ENCODE data around the gene AGBL4. TPM values are rescaled to one million over a fixed set of nuclear protein-coding genes. Genes with fewer than 3 reads are reported as not detected.
"Not testable (repeated sequence)": the region's sequence is repeated elsewhere in the genome, so short reads cannot be mapped to it uniquely, and the experiment has no call there.

AGBL4 gene
- total RNA-seq, 4 donors from 2014 or later, result 0.08 to 0.71 (median 0.60) TPM

GRCh38 chr1:50038237-50038809 lies 14.6 kb upstream of the AGBL4 start:
- intact Hi-C loops (cut with DNase I; ENCODE audit: low total_unique reads), result no loop called here
- TF ChIP-seq CTCF (IDR thresholded peaks at IDR 0.05) (no peak), POLR2A (IDR thresholded peaks at IDR 0.05) (no peak)
- 44 to 46% methylated on average over 5 of the region's 5 CpGs for WGBS, 2 donors
- DNase-seq (ENCODE audit: low spot score in 2 of 2), result no peak
- H3K4me3 ChIP-seq (ENCODE audit: low read depth, poor library complexity, severe bottlenecking), result no peak overlapping the region

- no peak for DNase-seq (ENCODE audit: low spot score in 2 of 2)
- WGBS, 2 donors, result 55 to 68% methylated on average over 1 of the region's 1 CpG
- no peak overlapping the region for H3K4me3 ChIP-seq (ENCODE audit: low read depth, poor library complexity, severe bottlenecking)
- TF ChIP-seq CTCF (IDR thresholded peaks at IDR 0.05) (no peak), POLR2A (IDR thresholded peaks at IDR 0.05) (no peak)
- intact Hi-C loops (cut with DNase I; ENCODE audit: low total_unique reads), result no loop called here
Measured at GRCh38 chr1:50027794-50028193, 4.0 kb upstream of the AGBL4 start.

- WGBS, 2 donors, result 23 to 25% methylated on average over 1 of the region's 1 CpG
- TF ChIP-seq POLR2A (IDR thresholded peaks at IDR 0.05) (no peak), CTCF (IDR thresholded peaks at IDR 0.05) (no peak)
- intact Hi-C loops (cut with DNase I; ENCODE audit: low total_unique reads), result no loop called here
- no peak for DNase-seq (ENCODE audit: low spot score in 2 of 2)
- H3K4me3 ChIP-seq (ENCODE audit: low read depth, poor library complexity, severe bottlenecking), result no peak overlapping the region
Measured at GRCh38 chr1:49995734-49996133, 28.0 kb downstream of the AGBL4 start.

GRCh38 chr1:49971088-49971487 lies 52.7 kb downstream of the AGBL4 start:
- intact Hi-C loops (cut with DNase I; ENCODE audit: low total_unique reads), result no loop called here
- DNase-seq (ENCODE audit: low spot score in 2 of 2), result no peak
- 77% methylated on average over 2 of the region's 2 CpGs for WGBS, 2 donors
- no peak overlapping the region for H3K4me3 ChIP-seq (ENCODE audit: low read depth, poor library complexity, severe bottlenecking)
- TF ChIP-seq CTCF (IDR thresholded peaks at IDR 0.05) (no peak), POLR2A (IDR thresholded peaks at IDR 0.05) (no peak)

GRCh38 chr1:49951385-49951784 lies 72.4 kb downstream of the AGBL4 start:
- DNase-seq (ENCODE audit: low spot score in 2 of 2), result no peak
- intact Hi-C loops (cut with DNase I; ENCODE audit: low total_unique reads), result no loop called here
- no peak overlapping the region for H3K4me3 ChIP-seq (ENCODE audit: low read depth, poor library complexity, severe bottlenecking)
- TF ChIP-seq POLR2A (IDR thresholded peaks at IDR 0.05) (no peak), CTCF (IDR thresholded peaks at IDR 0.05) (no peak)
- WGBS, 2 donors, result 62 to 65% methylated on average over 3 of the region's 3 CpGs

GRCh38 chr1:49915301-49915700 lies 108.5 kb downstream of the AGBL4 start:
- 90 to 94% methylated on average over 11 of the region's 11 CpGs for WGBS, 2 donors
- intact Hi-C loops (cut with DNase I; ENCODE audit: low total_unique reads); DNase-seq (ENCODE audit: low spot score in 2 of 2); H3K4me3 ChIP-seq (ENCODE audit: low read depth, poor library complexity, severe bottlenecking): not testable (repeated sequence)

All from lower leg skin (tissue), 4 donors.